NOMO-1 (cell line): Measurements from ENCODE around the gene STUM.

Source experiments
- DNase-seq, 2 experiments: peaks; one replicate each; lab custom pipeline; 2025; ENCODE audit not compliant: unreplicated experiment in 2 of 2; lab: John Stamatoyannopoulos, UW

STUM gene

DNA sequence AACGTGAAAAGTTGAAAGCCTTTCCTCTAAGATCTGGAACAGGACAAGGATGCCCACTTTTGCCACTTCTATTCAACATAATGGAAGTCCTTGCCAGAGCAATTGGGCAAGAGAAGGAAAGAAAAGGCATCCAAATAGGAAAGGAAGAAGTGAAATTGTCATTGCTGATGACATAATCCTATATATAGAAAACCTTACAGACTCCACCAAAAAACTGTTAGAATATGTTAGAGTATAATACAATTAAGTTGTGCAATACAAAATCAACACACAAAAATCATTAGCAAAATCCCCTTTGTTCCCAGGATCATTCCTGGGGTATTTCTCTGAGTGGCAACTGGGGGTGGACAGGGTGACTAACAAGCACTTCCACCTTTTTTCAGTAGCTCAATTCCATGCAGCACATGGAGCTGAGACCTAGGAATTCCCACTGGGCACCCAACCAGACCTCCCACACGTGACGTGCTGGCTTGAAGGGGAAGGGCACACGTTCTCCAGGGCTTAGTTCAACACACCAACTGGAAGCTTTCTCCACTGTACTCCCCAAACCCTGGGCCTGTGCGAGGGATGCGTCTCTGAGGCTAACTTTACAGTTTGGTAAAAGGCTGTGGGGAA is 9.6 kb downstream of the STUM start:
- peak in 1 of 2 experiments; percentile 19 for DNase-seq

DNA sequence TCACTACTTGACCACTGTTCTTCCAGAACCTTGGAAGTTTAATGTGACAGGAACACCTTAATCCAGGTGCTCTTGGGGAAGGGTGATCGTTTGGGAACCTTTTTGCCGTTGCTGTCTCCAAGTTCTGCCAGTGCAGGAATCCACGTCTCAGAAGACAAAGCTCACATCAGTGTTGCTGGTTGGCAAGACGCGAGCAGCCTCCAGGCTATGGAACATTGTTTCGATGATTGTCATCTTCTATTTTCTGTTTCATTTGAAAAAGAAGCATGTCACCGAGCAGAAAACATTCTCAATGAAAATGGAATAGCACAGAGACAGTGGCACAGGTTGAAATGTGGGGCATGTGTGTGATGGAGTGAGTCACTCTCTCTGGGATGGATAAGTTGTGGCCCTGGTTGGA is 11.7 kb downstream of the STUM start:
- DNase-seq = no peak

DNA sequence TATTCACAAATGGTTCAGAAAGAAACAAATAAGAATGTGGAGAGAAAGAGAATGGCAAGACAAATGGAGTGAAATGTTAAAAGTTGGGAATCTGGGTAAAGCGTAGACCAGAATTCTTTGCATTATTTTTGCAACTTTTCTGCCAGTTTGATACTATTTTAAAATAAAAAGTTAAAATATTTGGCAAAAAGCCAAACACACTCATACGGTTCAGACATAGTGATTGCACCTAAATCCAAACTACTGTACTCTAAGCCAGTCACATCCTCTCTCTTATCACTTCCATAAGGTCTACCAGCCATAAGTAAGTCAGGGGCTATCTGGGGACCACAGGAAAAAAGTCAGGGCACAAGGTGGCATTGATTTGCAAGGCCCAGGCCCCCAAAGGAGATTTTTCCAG is 14.4 kb downstream of the STUM start:
- no peak for DNase-seq

DNA sequence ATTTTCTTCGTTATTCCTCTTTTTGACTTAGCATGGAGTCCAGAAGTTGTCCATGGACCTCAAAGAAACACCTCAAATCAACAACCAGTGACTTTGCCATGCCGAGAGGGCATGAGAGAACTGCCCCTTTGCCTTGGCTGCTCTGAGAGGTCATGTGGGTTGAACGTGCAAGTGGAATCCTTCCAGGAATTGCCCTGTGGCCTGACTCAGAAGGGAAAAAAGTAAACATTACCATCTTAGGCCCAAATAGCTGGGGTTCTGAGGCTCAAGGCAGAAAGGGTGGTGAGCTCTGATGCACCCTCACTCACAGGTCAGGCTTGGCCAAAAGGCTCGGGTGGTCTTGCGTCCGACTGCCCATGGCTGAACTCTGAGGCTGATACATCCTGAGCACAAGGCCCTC is 15.1 kb downstream of the STUM start:
- DNase-seq = no peak

DNA sequence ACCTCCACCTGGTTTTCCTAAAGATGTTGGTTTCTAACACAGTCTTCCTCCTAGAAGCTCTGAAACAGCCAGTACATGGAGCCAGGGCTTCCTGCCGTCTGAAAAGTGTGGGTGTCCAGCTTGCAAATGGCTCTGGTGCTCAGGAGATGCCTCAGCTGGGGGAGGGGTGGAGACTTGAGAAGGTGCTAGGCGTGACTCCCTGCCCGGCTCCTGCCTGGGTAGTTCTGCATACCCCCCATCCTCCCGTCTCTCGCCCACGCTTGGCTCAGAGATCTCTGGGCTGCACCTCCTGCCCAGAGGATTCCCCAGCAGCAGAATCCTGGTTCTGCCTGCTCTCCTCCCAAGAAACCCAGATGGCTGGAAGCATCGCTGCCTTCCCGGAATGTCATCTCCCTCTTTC is 16.9 kb downstream of the STUM start:
- DNase-seq = no peak

DNA sequence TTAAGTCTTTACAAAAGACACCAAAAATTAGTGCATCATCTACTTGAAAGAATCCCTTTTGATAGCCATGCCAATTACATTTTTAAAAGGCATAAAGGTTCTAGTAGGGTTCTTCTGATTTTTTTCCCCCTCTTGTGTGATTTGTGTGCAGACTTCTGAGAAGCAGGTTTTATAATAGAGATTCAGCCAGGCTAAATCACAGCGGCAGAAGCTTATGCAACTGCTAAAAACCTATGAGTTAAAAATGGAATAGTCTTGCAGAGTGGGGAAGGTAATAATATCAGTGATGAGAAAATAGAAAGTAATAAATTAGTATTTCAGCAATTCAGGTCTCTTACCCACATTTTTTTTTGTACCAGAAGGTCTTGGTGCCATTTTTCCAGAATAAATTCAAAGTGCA is 17.7 kb downstream of the STUM start:
- DNase-seq = no peak

DNA sequence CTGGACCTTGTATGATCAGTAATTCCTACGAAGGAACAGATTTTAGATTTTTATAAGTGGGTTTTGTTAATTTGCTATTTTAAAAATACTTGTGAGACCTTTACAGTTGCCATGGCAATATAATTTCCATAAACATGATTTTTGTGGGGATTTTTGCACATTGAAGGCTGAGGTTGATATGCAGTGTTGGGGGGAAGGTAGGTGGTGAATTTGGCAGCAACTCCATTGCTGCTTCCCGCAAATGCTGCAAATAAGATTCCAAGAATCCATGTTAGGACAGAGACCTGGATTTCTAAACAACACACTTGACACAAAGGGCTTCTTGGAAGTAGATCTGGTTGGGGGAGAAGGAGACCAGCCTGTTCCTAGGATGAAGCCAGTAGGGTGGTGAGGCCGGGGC is 18.2 kb downstream of the STUM start:
- DNase-seq = no peak

DNA sequence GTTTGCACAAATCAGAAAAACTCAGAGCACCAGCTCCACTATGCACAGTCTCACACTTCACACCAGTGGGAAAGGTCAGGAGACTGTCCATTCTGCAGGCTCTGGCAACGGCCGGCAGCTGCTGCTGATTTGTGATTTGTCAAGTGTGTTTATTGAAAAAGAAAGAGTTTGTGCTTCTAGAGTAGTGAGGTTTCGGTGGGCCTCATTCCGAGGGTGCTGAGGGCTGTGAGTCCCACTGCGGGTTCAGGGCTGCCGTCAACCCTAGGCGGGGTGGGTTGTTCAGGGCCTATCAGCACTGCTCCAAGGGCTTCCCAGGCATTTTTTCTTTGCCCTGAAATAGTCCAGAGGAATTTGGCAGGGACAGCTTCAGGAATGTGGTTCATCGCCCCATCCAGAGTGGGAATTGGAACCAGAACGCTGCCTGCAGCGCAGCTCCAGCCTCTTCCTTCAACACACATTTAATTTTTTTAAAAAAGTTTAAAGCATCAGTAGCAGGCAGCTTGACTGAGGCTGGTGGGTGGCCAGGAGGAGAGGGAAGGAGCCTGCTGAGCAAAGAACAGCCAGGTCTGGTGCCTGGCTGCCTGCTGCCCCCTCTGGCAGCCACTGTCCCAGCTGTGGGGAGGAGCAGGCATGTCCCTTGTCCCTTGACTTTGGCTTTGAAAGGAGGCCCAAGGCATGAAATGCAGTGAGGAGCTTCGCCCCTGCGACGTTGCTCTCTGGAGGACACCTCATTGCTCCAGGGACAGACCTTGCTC is 19.7 kb downstream of the STUM start:
- DNase-seq = no peak

DNA sequence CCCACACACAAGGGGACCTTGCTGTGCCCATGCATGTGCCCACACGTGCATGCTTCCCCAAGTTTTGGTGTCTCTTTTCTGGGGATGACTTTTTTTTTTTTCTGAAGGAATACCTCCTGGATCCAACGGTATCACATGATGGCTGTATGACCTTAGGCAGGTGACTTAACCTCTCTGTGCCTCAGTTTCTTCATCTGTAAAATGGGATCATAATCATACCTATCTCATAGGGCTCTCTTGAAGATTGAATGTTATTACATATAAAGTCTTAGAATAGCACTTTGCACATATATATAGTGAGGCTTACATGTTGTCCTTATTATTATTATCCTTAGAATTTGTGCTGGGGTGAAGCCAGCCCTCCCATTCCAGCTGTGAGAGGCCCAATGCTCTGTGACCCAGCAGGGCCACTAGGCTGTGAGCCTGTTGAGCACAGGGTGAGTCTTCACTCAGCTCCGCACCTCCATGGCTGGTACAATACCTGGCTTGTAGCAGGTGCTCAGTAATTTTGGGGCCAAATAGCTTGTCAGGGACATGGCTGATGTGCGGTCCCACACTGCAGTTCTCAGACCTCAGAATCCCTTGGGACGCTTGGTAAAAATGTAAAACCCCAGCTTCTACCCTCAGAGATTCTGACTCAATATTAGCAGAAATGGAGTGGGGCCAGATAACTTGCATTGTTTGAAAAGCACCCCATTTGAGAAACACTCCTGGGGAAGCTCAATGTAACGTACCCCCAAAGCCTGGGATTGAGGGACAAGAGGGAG is 20.6 kb downstream of the STUM start:
- no peak for DNase-seq

DNA sequence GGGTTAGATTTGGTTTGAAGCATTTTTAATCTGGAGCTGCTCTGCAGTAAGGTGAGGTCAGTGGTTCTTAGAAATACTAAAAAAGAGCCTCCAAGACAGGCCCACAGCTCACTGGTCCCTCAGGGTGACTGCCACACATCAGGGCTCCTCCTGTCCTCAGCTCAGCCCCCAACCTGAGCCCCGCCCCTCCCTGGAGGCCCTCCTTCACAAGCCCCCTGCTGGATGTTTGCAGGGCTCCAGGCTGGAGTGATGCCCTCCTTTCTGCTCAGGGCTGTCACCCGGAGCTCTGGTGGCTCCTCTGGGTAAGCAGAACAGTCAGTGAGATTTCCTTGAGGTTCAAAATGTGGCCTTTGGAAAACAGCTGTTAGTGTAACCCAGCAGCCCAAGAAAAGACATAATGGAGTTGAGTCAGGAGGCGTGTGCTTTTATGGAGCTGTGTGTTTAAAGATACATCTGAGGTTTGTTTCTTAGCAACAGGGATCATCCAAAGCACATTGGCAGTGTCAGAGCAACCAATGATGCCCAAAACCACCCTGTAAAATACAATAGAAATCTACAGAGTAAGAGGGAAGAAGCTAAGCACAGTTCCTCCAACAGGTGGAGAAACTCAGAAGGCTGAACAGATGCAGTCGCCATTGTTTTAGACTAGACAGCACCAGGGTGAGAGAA is 21.4 kb downstream of the STUM start:
- DNase-seq = no peak

DNA sequence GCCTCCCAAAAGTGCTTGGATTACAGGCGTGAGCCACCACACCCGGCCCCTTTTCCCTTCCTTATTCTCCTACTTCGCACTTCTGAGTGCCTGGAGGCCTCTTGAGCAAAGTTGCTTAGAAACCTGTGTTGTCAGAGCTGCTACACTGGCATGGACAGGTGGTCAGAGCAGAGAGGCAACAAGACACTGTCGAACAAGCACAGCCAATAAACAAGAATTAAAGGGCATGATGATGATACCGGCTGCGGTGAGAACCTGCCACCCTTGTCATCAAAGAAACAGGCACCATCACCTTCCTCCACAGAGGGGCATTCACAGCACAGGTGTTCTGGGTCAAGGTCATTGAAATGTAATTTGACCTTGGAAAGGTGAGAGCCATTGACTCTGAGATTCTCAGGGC is 23.3 kb downstream of the STUM start:
- no peak for DNase-seq

DNA sequence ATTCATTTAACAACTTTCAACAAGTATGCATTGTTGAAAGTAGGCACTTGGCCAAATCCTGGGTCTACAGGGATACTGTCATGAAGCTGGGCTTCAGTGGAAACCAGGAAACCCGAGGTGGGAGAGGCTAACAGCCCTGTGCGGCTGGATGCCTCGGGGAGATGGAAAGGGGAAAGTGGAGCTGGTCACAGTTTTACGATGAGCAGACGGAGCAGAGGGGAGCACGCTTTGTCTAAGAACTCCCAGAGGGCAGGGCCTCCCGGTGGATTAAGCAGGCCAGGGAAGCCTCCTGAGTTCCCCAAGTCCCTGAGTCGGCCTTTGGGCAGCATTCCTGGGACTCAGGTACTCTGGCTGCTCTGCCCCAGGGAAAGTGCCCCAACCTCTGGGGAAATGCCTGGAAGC is 23.8 kb downstream of the STUM start:
- no peak for DNase-seq

DNA sequence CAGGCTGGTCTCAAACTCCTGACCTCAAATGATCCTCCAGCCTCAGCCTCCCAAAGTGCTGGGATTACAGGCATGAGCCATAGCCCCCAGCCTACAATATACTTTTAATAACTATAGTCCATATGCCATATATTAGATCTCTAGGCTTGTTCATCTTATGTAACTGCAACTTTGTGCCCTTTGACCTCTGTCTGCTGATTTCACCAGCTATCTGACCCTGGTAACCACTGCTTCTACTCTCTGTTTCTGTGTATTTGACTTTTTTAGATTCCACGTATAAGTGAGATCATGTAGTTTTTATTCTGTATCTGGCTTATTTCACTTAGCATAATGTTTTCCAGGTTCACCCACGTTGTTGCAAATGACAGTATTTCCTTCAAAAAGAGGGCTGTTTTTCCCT is 25.5 kb downstream of the STUM start:
- no peak for DNase-seq

DNA sequence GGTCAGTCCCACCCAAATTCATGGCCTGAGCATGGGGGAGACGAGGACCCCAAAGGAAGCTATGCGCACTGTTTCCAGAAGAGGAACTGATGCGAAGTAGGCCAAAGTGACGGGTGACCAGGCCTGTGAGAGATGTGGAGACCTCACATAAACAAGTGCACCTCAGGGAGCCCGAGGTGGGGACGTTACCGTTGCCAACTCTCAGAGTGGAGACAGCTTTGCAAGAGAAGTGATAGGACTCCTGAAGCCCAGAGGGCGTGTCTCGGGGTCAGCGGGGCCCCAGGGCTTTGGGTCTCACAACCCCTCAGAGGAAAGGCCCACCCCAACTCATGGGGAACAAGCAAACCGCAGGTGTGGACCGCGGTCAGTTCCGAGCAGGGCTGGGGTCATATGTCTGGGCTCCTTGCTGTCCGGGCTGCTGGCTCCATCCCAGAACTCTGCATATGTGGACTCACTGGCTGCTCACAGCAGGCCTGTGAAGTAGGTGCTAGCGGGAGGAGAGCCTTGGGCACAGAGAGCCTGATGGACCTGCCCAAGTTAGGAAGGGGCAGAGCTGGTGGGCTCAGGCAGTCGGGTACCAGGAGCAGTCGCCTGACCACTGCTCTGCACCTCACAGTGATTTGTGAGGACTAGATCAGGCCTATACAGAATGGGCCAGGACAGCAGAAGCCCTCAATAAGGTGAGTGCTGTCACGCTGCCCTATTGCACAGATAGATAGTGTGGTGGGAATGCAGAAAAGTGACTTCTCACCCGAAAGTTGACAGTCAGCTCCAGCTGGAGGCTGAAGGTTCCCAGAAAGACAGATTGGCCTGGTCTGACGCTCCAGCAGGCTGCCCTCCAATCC is 26.2 kb downstream of the STUM start:
- DNase-seq = no peak

DNA sequence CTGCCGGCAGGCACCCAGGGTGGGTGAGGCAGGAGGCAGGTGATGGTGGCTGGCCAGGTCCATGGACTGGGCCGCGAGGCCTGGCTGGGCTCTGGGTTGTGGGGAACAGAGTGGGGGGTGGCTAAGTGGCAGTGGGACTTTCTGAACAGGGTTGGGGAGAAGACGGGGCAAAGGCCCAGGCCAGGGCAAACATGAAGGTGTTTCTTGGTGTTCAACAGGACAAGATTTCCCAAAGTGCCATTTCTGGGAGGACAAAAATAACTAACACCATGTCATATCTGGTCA is 26.8 kb downstream of the STUM start:
- DNase-seq = no peak

DNA sequence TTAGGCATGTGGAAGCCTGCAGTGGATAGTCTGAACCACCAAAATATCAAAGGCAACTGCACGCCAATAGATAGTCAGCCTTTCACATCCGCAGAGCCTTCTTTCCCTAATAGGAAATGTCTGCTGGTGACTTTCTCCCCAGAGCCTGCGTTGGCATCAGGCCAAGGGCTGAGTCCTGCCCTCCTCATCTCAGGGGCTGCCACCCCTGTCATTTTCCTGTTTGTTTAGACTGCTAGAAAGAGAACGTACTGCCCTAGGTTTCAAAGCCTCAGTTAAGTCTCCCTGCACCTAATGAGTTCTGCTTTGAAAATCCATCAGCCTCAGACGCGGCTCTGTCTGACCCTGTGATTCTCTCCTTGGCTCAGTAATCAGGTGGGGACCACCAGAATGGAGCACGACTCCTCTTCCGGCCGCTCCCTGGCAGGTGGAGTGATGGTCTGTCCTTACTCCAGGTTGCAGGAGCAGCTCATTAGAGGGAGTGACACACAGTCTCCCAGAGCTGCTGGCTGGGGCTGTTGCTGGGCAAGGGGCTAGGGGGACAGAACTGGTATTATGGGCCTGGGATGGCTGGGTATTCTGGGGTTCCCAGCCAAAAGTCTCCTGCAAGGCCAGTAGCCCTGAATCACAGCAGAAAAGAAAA is 27.3 kb downstream of the STUM start:
- no peak for DNase-seq

DNA sequence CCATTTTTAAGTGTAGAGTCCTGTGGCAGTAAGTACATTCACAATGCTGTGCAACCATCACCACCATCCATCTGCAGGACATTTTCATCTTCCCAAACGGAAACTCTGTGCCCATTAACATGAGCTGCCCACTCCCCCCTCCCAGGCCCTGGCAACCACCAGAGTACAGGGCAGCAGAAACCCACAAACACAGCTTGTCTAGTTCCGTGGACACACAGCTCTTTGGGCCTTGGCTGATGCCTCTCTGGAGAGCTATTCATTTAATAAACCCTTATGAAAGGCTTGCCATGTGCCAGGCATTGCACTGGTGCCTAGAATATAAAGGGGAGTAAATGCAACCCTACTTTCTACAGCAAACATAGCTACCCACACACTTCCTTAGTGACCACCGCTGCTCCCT is 28.0 kb downstream of the STUM start:
- no peak for DNase-seq

DNA sequence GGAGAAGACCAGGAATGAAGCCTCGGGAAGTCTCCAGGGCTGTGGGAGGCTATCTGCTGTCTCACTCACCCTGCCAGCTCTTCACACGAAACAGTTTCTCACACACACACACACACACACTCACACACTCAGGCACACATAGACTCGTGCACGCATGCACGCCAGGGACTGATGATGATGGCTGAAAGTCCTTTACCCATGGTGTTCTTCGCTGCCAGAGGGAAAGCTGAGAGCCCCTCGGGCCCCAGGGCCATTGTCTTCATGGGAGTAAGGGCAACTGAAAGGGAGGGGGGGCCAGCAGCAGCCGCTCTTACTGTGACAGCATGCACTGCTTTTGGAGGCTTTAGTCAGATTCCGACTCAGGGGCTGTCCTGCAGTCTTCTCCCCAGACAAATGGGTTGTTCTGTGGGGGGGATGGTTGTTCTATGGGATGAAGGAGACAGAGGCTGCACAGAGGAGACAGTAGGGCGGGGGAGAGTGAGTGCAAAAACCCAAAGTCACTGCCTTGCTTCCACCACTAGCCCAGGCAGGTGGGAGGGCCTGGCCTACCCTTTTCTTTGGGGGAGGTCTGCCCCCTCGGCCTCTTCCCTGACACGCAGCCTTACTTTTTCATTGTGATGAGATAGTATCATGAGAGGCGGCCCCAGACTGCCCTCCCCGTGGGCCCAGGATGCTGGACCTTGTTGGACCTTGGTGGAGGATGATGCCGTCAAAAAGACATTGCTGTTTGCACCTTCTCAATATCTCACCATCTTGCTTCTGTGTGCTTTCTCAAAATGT is 29.0 kb downstream of the STUM start:
- DNase-seq = no peak

DNA sequence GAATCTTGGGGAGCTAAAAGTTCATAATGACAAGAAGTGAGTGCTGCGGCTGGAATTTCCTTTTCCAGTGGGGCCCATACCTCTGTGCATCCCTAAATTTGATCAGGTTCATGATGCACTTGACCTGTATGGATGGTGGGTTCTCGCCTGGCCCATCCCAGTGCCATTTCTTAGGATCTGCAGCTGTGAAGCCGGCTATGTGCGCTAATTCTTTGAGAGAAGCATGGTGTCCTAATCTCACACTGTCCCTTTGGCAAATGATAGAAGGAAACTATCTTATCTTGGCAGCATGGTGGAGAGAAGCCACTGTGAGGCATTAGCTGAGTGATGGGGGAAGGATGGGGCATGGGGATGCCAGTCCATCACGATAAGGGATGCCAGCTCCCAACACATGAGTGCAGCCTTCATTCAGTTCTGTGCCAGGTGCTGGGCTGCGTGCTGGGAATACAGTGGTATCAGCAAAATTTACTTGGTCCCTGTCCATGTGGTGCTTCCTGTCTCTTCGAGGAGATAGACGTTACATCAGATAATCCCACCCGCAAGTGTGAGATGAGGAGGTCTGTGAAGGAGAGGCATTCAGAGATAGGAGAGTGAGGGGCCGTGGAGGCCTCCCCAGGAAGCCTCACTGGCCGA is 30.5 kb downstream of the STUM start:
- DNase-seq = no peak
